Vagina (tissue), 2 donors: ENCODE data around the gene SCIN. TPM values are rescaled to one million over a fixed set of nuclear protein-coding genes. Genes with fewer than 3 reads are reported as not detected.

Source experiments
- DNase-seq, 2 donors: peaks; one replicate each; pipeline ENCODE4 v3.0.0-alpha.2; 2017; ENCODE audit errors: extremely low spot score in 2 of 2
- H3K27ac ChIP-seq: fragments of 200-600 bp; sonication (generic); one replicate; pipeline ENCODE4 v1.5.1; 2019
- H3K27me3 ChIP-seq: fragments of 200-600 bp; sonication (generic); one replicate; pipeline ENCODE4 v1.5.1; 2019
- H3K36me3 ChIP-seq, 2 donors: fragments of 200-600 bp; sonication (generic); one replicate each; pipeline ENCODE4 v1.5.1; 2017 to 2019
- H3K4me1 ChIP-seq: fragments of 200-600 bp; sonication (generic); one replicate; pipeline ENCODE4 v1.5.1; 2019
- H3K4me3 ChIP-seq, 2 donors: fragments of 200-600 bp; sonication (generic); 1 replicate in 1 of 2; 2 replicates in 1 of 2; pipeline ENCODE4 v1.5.1; 2016 to 2019
- H3K9me3 ChIP-seq: fragments of 200-600 bp; sonication (generic); one replicate; pipeline ENCODE4 v1.5.1; 2019
- POLR2A ChIP-seq, 2 donors: fragments of 450-650 bp; IDR thresholded peaks; one replicate each; pipeline ENCODE4 v1.6.1; 2017; ENCODE audit warnings: antibody characterized with exemption in 2 of 2, mild to moderate bottlenecking in 2 of 2, moderate library complexity in 2 of 2
- POLR2AphosphoS5 ChIP-seq, 2 donors: sonication (generic); formaldehyde crosslinking; IDR thresholded peaks; one replicate each; pipeline ENCODE4 v1.9.0; 2017; ENCODE audit warnings: antibody characterized with exemption in 2 of 2, mild to moderate bottlenecking in 2 of 2, low read depth in 1 of 2; ENCODE audit not compliant: insufficient read depth in 1 of 2
- intact Hi-C: fragments of 100-400 bp; cut with DNase I; formaldehyde crosslinking; loops from one replicate; pipeline ENCODE4 v1.15.1; 2023
- total RNA-seq: library from RNA; depleted of rRNA; stranded (reverse); fragments of >200 nt; gene quantifications from one replicate; pipeline ENCODE4 v1.2.3, GENCODE V29; 2016
- TF ChIP-seq, protein P1 (sequence below), 3 experiments: fragments of 450-650 bp in 2 of 3; fragments of 200-600 bp in 1 of 3; sonication (generic) in 1 of 3; IDR thresholded peaks; one replicate each; pipeline ENCODE4 v1.5.1; 2017 to 2019; ENCODE audit warnings: antibody characterized with exemption in 3 of 3, mild to moderate bottlenecking in 2 of 3, moderate library complexity in 2 of 3

The SCIN gene
- total RNA-seq, 1 donor from 2014 or later: 0.74 TPM

DNA sequence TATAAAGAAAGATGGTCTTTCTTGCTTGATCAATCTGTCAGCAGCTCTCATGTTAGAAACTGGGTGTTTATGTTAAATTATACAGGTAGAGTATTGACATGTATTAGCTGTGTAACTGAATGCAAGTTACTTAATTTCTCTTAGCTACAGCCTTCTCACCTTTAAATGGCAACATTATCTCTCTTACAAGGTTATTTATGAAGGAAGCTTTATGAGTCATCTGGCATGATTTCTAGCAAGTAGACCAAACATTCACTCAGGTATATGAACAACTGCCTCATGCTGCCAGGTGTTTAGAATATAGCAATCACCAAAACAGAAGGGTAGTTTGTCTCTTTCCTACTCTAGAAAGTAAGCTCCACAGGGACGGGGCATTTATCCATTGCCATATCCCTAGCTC lies 125.4 kb downstream of the SCIN start:
- intact Hi-C loops: no loop called here
- no peak for DNase-seq
- H3K4me3 ChIP-seq: no peak overlapping the region
- H3K4me1 ChIP-seq: no peaks in the 10 kb centered on the region
- H3K36me3 ChIP-seq: no peaks in the 10 kb centered on the region
- no peak overlapping the region for H3K27ac ChIP-seq
- TF ChIP-seq, protein P1, sequence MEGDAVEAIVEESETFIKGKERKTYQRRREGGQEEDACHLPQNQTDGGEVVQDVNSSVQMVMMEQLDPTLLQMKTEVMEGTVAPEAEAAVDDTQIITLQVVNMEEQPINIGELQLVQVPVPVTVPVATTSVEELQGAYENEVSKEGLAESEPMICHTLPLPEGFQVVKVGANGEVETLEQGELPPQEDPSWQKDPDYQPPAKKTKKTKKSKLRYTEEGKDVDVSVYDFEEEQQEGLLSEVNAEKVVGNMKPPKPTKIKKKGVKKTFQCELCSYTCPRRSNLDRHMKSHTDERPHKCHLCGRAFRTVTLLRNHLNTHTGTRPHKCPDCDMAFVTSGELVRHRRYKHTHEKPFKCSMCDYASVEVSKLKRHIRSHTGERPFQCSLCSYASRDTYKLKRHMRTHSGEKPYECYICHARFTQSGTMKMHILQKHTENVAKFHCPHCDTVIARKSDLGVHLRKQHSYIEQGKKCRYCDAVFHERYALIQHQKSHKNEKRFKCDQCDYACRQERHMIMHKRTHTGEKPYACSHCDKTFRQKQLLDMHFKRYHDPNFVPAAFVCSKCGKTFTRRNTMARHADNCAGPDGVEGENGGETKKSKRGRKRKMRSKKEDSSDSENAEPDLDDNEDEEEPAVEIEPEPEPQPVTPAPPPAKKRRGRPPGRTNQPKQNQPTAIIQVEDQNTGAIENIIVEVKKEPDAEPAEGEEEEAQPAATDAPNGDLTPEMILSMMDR (IDR thresholded peaks at IDR 0.05): no peak
- peak in 1 of 2 donors; percentile 39 for TF ChIP-seq POLR2AphosphoS5 (IDR thresholded peaks at IDR 0.05; ENCODE audit: insufficient read depth in 1 of 2, low read depth in 1 of 2)
- no peaks in the 10 kb centered on the region for H3K27me3 ChIP-seq
- no peaks in the 10 kb centered on the region for H3K9me3 ChIP-seq

DNA sequence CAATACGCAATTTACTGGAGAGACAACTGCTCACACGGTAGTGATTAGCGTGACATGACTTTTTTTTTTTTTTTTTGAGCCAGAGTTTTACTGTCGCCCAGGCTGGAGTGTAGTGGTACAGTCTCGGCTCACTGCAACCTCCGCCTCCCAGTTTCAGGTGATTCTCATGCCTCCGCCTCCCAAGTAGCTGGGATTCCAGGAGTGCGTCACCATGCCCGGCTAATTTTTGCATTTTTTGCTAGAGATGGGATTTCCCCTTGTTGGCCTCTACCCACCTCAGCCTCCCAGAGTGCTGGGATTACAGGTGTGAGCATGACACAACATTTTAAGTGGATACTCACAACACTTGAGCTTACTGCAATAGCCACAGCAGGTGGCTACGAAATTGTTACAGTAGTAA lies 128.8 kb downstream of the SCIN start:
- Histone ChIP-seq H3K4me1 (no peaks in the 10 kb centered on the region), H3K4me3 (no peak overlapping the region), H3K27me3 (no peaks in the 10 kb centered on the region), H3K36me3 (no peaks in the 10 kb centered on the region), H3K9me3 (peaks cover 4% of the 10 kb centered on the region), H3K27ac (no peak overlapping the region)
- intact Hi-C loops: no loop called here
- no peak for DNase-seq
- TF ChIP-seq POLR2A (IDR thresholded peaks at IDR 0.05): no peak

DNA sequence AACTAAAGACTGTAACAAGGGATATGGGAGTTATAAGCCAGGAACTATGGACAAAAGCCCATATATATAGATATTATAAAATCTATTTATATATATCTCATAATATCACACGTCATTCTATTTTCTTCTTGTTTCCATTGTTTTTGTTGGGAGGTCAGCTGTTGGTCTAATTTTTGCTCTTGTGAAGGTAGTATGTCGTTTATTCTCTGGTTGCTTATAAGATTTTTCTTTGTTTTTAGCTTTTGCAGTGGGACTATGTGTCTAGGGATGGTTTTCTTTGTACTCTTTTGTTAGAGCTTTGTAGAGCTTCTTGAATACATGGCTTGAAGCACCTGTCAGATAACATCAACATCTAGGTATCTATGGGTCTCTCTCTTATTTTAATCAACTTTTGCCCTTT lies 130.9 kb downstream of the SCIN start:
- no peak for TF ChIP-seq POLR2A (IDR thresholded peaks at IDR 0.05)
- TF ChIP-seq POLR2AphosphoS5 (IDR thresholded peaks at IDR 0.05; ENCODE audit: insufficient read depth in 1 of 2, low read depth in 1 of 2): no peak
- TF ChIP-seq, protein P1 (IDR thresholded peaks at IDR 0.05): no peak
- Histone ChIP-seq H3K27ac (no peak overlapping the region), H3K4me3 (no peak overlapping the region), H3K27me3 (no peaks in the 10 kb centered on the region), H3K9me3 (peaks cover 4% of the 10 kb centered on the region), H3K4me1 (no peaks in the 10 kb centered on the region), H3K36me3 (no peaks in the 10 kb centered on the region)
- intact Hi-C loops: no loop called here
- no peak for DNase-seq

DNA sequence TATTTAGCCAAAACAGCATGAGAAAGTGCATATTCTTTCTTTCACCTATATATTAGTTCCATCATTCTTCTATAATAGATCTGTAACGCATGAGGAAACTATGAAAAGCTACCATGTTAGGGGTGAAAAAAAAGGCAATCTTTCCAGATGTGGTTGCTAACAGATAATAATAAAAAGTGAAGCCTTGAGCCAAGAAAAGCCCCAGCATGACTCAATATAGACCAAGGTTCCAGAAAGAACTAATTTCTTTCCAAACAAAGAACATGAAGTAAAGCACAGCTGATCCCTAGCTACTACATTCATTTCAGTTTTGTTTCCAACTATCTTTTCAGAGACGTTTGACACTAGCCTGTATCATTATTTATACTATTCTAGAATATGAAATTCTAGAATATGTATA lies 133.4 kb downstream of the SCIN start:
- Histone ChIP-seq H3K4me3 (no peak overlapping the region), H3K36me3 (no peaks in the 10 kb centered on the region), H3K9me3 (peaks cover 4% of the 10 kb centered on the region), H3K27me3 (no peaks in the 10 kb centered on the region), H3K4me1 (no peaks in the 10 kb centered on the region), H3K27ac (no peak overlapping the region)
- intact Hi-C loops: no loop called here
- TF ChIP-seq, protein P1 (IDR thresholded peaks at IDR 0.05): no peak
- no peak for TF ChIP-seq POLR2A (IDR thresholded peaks at IDR 0.05)
- no peak for DNase-seq

DNA sequence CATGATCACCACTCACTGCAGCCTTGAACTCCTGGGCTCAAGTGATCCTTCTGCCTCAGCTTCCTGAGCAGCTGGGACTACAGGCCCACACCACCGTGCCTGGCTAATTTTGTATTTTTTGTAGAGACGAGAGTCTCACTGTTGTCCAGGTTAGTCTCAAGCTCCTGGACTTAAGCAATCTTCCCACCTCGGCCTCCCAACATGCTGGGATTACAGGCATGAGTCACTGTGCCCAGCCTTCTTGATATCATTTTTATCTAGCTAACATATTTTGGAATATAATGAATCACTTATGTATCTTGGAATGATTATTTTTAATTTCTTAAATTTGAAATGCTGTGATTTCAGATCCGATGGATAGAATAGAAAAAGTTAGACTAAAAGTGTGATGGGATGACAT lies 135.4 kb downstream of the SCIN start:
- TF ChIP-seq POLR2A (IDR thresholded peaks at IDR 0.05): no peak
- TF ChIP-seq, protein P1 (IDR thresholded peaks at IDR 0.05): no peak
- TF ChIP-seq POLR2AphosphoS5 (IDR thresholded peaks at IDR 0.05; ENCODE audit: insufficient read depth in 1 of 2, low read depth in 1 of 2): no peak
- Histone ChIP-seq H3K27ac (no peak overlapping the region), H3K9me3 (peaks cover 4% of the 10 kb centered on the region), H3K27me3 (no peaks in the 10 kb centered on the region), H3K4me1 (peaks cover 10% of the 10 kb centered on the region), H3K4me3 (no peak overlapping the region), H3K36me3 (no peaks in the 10 kb centered on the region)
- no peak for DNase-seq
- intact Hi-C loops: no loop called here
